ENCODE measurements around the gene RAPGEF1.

- TF ChIP-seq CTCF (IDR thresholded peaks at IDR 0.05; ENCODE audit: extremely low read depth in 1 of 2, insufficient read depth in 1 of 2, low read depth in 1 of 2, low read length in 2 of 2) = no peak
- no peak for TF ChIP-seq GATA2 (IDR thresholded peaks at IDR 0.05; ENCODE audit: insufficient read depth, insufficient read length, low read depth, low read length)
- no peak for TF ChIP-seq MYC (IDR thresholded peaks at IDR 0.05; ENCODE audit: low read depth, low read length)
- no peak for TF ChIP-seq POLR2A (IDR thresholded peaks at IDR 0.05; ENCODE audit: low read depth, low read length)
- no peak for TF ChIP-seq POLR2AphosphoS5 (IDR thresholded peaks at IDR 0.05; ENCODE audit: insufficient read depth, low read depth, low read length)
- TF ChIP-seq MAX (IDR thresholded peaks at IDR 0.05; ENCODE audit: insufficient read depth, insufficient read length) = no peak
- TF ChIP-seq FOS (IDR thresholded peaks at IDR 0.05; ENCODE audit: borderline replicate concordance, insufficient read depth, low read length) = no peak
- no peak for TF ChIP-seq EZH2 (IDR thresholded peaks at IDR 0.05; ENCODE audit: borderline replicate concordance, low read depth, low read length, severe bottlenecking)
- TF ChIP-seq JUN (IDR thresholded peaks at IDR 0.05; ENCODE audit: borderline replicate concordance, insufficient read depth, insufficient read length, low read depth) = peak; percentile 45
These were observed 144.0 kb downstream of the RAPGEF1 start for GRCh38 chr9:131595696-131596429.
